Endothelial cell (in vitro differentiated cells): ENCODE data around the gene PNCK. TPM values are rescaled to one million over a fixed set of nuclear protein-coding genes. Genes with fewer than 3 reads are reported as not detected.

ENCODE experiments used
- DNase-seq: peaks from one replicate; pipeline ENCODE4 v3.0.0; 2021; ENCODE audit warnings: low spot score
- H3K27ac Mint-ChIP-seq: one replicate; pipeline ENCODE4 v1.8.0; 2021; ENCODE audit warnings: mixed read lengths, inconsistent platforms; ENCODE audit not compliant: unreplicated experiment
- H3K27me3 Mint-ChIP-seq: one replicate; pipeline ENCODE4 v1.8.0; 2021; ENCODE audit warnings: mild to moderate bottlenecking, moderate library complexity, mixed read lengths, inconsistent platforms; ENCODE audit not compliant: unreplicated experiment
- H3K36me3 Mint-ChIP-seq: one replicate; pipeline ENCODE4 v1.8.0; 2021; ENCODE audit warnings: mild to moderate bottlenecking, low read depth, mixed read lengths, inconsistent platforms; ENCODE audit not compliant: unreplicated experiment
- H3K4me1 Mint-ChIP-seq: one replicate; pipeline ENCODE4 v1.8.0; 2021; ENCODE audit warnings: mild to moderate bottlenecking, mixed read lengths, inconsistent platforms; ENCODE audit not compliant: unreplicated experiment
- H3K4me3 Mint-ChIP-seq: one replicate; pipeline ENCODE4 v1.8.0; 2021; ENCODE audit warnings: mild to moderate bottlenecking, mixed read lengths, inconsistent platforms; ENCODE audit not compliant: unreplicated experiment
- H3K9me3 Mint-ChIP-seq: one replicate; pipeline ENCODE4 v1.8.0; 2021; ENCODE audit warnings: mixed read lengths, inconsistent platforms; ENCODE audit not compliant: unreplicated experiment
- total RNA-seq: library from RNA; stranded (reverse); fragmentation: NEBNext Ultra II Directional; extraction: Animal tissue kit (Norgen Biotek cat#: 25700); gene quantifications from one replicate; pipeline ENCODE4 v1.2.1, GENCODE V29; 2021; ENCODE audit not compliant: unreplicated experiment
- TF ChIP-seq, protein P1 (sequence below): fragments of 200-600 bp; sonication (generic); IDR thresholded peaks from one replicate; pipeline ENCODE4 v1.5.0; 2021; ENCODE audit warnings: antibody characterized with exemption; ENCODE audit not compliant: unreplicated experiment

Gene PNCK
- total RNA-seq, 1 donor from 2014 or later, result 0.41 TPM

DNA sequence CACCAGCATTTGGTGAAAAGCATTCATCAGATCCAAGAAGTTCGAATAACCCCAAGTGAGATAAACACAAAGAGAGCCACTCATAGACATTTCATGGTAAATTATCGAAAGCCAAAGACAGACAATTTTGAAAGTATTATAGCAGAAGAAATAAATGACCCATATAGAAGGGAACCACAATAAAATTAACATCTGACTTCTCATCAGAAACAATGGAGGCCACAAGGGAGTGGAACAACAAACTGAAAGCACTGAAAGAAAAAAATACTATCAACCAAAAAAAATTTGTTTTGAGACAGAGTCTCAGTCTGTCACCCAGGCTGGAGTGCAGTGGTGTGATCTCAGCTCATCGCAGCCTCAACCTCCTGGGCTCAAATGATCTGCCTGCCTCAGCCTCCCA lies 14.3 kb downstream of the PNCK start:
- TF ChIP-seq, protein P1, sequence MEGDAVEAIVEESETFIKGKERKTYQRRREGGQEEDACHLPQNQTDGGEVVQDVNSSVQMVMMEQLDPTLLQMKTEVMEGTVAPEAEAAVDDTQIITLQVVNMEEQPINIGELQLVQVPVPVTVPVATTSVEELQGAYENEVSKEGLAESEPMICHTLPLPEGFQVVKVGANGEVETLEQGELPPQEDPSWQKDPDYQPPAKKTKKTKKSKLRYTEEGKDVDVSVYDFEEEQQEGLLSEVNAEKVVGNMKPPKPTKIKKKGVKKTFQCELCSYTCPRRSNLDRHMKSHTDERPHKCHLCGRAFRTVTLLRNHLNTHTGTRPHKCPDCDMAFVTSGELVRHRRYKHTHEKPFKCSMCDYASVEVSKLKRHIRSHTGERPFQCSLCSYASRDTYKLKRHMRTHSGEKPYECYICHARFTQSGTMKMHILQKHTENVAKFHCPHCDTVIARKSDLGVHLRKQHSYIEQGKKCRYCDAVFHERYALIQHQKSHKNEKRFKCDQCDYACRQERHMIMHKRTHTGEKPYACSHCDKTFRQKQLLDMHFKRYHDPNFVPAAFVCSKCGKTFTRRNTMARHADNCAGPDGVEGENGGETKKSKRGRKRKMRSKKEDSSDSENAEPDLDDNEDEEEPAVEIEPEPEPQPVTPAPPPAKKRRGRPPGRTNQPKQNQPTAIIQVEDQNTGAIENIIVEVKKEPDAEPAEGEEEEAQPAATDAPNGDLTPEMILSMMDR, result no peak
- H3K36me3 Mint-ChIP-seq, result no peaks in the 10 kb centered on the region
- no peaks in the 10 kb centered on the region for H3K9me3 Mint-ChIP-seq
- no peak overlapping the region for H3K27ac Mint-ChIP-seq
- no peak overlapping the region for H3K4me3 Mint-ChIP-seq
- peaks cover 4% of the 10 kb centered on the region for H3K4me1 Mint-ChIP-seq
- H3K27me3 Mint-ChIP-seq, result peaks cover 1% of the 10 kb centered on the region
- no peak for DNase-seq

DNA sequence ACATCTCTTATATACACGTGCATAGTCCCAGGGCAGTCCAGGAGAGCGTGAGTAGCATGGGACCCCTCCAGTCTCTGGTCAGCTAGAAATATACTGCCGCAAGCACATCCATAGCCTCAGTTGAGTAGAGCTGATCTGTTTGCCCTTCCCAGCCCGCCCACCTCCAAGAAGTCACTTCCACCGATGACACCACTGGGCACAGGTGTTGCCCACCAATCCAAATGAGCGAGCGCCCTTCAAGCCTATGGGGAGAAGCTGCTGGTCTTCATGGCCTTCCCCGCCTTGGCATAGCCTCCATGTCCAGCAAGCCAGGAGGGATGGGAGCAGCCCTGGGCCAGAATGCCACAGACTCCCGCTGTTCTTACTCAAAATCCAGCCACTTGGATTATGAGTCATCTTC lies 16.5 kb downstream of the PNCK start:
- Mint-ChIP-seq H3K36me3 (no peaks in the 10 kb centered on the region), H3K27me3 (peaks cover 1% of the 10 kb centered on the region), H3K9me3 (no peaks in the 10 kb centered on the region), H3K27ac (no peak overlapping the region), H3K4me3 (no peak overlapping the region), H3K4me1 (peaks cover 4% of the 10 kb centered on the region)
- TF ChIP-seq, protein P1, result no peak
- no peak for DNase-seq

GRCh38 chrX:153653556-153653955 lies 20.1 kb downstream of the PNCK start:
- no peak overlapping the region for H3K27ac Mint-ChIP-seq
- H3K27me3 Mint-ChIP-seq, result peaks cover 1% of the 10 kb centered on the region
- TF ChIP-seq, protein P1, result no peak
- no peak overlapping the region for H3K4me3 Mint-ChIP-seq
- no peaks in the 10 kb centered on the region for H3K36me3 Mint-ChIP-seq
- no peak for DNase-seq
- H3K9me3 Mint-ChIP-seq, result no peaks in the 10 kb centered on the region
- H3K4me1 Mint-ChIP-seq, result no peaks in the 10 kb centered on the region

DNA sequence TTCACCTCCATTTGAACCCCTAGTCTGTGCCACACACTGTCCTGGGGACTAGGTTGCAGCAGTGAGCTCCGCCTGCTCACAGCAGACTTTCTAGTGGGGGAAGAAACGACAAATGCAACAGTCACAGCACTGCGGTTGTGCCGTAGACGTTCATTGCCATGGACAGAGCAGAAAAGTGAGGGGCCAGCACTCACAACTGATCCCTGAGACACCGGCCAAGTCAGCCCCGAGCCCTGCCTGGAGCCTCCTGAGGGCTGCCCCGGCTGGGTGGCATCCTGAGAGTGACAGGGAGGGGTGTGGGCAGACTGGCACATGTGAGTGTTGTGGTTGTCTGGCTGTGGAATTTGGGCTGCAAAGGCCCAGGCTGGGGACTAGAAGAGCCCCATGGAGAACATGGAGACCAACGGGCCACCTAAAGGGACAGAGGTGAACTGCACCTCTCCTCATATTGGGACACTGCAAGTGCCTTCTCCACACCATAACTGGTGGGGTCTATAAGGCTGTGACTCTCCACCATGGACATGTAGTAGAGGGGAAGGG lies 22.0 kb downstream of the PNCK start:
- TF ChIP-seq, protein P1, result peak; percentile 31
- Mint-ChIP-seq H3K9me3 (no peaks in the 10 kb centered on the region), H3K27me3 (peaks cover 2% of the 10 kb centered on the region), H3K27ac (no peak overlapping the region), H3K36me3 (no peaks in the 10 kb centered on the region), H3K4me3 (no peak overlapping the region), H3K4me1 (no peaks in the 10 kb centered on the region)
- no peak for DNase-seq

GRCh38 chrX:153650959-153651358 lies 22.7 kb downstream of the PNCK start:
- TF ChIP-seq, protein P1, result no peak
- H3K27me3 Mint-ChIP-seq, result peaks cover 6% of the 10 kb centered on the region
- H3K4me1 Mint-ChIP-seq, result no peaks in the 10 kb centered on the region
- H3K9me3 Mint-ChIP-seq, result no peaks in the 10 kb centered on the region
- no peaks in the 10 kb centered on the region for H3K36me3 Mint-ChIP-seq
- H3K27ac Mint-ChIP-seq, result no peak overlapping the region
- no peak overlapping the region for H3K4me3 Mint-ChIP-seq
- DNase-seq, result no peak
